GM12865 (cell line): ENCODE results near the gene TIAM2.

ENCODE experiments used
- DNase-seq: peaks from one replicate; pipeline ENCODE4 v3.0.0; 2010; ENCODE audit warnings: low read depth
- H3K4me3 ChIP-seq: 2 replicates; pipeline ENCODE4 v1.5.1; 2011; ENCODE audit warnings: mild to moderate bottlenecking, low read depth, low read length, control low read depth
- TF ChIP-seq, protein P1 (sequence below): IDR thresholded peaks from 2 replicates; pipeline ENCODE4 v1.5.1; 2011; ENCODE audit warnings: low read length, control low read depth, low read depth, inconsistent platforms; ENCODE audit not compliant: insufficient read depth; ENCODE audit errors: missing control alignments

The TIAM2 gene

DNA sequence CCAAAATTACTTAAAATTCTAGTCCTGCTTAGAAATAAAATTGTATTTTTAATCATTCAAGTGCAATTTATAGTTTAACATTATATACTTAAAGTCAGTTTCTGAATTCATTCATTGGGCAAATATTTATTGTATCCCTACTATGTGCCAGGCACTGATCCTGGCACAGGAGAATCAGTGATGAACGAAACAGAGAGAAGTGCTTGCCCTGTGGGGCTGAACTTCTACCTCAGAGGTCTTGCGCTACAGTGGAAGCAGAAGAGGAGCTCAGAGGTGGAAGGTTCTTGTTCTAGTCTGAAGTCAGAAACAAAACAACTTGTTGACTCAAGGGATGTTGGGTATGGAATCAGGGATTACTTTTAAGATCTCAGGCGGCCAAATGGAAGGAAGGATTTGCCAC is 274.6 kb downstream of the TIAM2 start:
- H3K4me3 ChIP-seq = no peak overlapping the region
- TF ChIP-seq, protein P1, sequence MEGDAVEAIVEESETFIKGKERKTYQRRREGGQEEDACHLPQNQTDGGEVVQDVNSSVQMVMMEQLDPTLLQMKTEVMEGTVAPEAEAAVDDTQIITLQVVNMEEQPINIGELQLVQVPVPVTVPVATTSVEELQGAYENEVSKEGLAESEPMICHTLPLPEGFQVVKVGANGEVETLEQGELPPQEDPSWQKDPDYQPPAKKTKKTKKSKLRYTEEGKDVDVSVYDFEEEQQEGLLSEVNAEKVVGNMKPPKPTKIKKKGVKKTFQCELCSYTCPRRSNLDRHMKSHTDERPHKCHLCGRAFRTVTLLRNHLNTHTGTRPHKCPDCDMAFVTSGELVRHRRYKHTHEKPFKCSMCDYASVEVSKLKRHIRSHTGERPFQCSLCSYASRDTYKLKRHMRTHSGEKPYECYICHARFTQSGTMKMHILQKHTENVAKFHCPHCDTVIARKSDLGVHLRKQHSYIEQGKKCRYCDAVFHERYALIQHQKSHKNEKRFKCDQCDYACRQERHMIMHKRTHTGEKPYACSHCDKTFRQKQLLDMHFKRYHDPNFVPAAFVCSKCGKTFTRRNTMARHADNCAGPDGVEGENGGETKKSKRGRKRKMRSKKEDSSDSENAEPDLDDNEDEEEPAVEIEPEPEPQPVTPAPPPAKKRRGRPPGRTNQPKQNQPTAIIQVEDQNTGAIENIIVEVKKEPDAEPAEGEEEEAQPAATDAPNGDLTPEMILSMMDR = no peak
- DNase-seq = no peak

DNA sequence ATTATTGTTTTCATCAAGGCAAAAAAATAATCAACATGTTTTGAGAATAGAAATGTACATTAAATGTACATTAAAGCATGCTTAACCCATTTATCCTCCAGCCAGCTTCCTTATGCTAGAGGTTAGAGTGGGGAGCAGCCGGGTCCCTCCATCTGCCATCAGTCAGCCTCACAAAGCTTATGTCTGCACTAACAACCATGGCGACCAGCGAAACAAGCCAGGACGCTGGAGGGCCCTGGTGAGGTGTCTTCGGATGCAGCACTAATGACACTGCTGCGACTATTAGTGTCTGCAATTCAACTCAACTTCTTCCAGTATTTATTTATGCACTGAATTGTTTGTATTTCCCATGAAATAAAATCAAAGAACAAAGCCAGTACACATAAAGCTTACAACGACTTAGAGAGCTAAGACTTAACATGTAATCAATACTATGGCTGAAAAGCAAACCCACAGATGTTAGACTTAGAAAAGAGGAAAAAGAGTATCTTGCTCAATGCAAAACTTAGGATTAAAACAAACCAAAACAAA is 275.5 kb downstream of the TIAM2 start:
- TF ChIP-seq, protein P1 = no peak
- DNase-seq = no peak
- no peak overlapping the region for H3K4me3 ChIP-seq

DNA sequence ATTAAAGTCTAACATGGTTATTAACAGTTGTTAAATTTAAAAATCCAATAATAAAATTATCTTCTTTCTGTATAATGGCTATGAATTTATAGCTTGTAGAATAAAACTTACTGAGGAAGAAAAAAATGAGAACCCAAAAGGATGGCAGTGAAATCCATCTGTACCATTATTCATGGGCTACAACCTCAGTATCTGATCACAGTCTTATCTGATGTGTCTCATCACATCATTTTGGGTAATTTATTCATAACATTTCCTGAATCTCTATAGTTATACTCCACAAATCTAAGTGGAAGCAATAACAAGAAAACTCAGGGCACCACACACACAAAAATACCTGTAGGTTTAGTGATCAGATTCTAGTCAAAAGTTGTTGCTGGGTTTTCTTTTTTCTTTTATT is 276.0 kb downstream of the TIAM2 start:
- TF ChIP-seq, protein P1 = no peak
- no peak overlapping the region for H3K4me3 ChIP-seq
- no peak for DNase-seq

DNA sequence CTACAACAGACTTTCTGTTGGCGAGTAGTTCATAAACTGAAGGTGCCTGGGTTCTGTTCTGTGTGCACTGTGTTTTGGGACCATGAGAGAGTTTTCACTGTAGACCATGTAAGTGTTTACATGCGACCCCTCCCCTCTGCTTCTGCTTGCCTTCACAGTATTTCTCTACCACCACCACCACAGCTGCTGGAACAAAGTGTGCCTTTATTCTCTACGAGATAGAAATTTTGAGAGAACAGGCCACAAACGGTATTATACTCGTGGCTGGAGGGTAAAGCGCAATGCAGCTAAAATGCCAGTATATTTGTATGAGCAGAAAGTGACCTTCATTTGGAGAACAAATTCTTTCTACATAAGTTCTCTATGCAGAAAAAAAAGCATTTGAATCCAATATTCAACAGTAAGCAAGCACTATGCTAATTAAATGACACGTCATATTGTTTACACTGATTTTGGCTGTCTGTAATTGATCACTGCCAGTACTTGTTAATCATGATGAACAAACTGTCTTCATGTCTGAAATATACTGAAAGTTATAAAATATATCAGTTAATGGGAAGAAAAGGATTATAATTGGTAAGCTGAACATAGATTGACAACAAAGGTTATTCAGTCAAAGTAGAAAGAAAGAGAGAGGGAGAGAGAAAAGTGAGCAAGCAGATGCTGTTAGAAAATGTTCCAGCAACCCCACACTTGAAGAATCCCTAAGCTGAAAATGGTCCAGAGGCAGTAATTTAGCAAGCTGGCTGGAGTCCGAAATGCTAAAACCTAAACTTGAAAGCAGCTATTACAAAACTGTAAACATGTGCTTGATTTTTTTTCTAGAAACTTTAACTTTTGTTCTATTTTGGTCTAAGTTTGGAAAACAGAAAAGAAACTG is 277.5 kb downstream of the TIAM2 start:
- no peak for DNase-seq
- no peak overlapping the region for H3K4me3 ChIP-seq
- TF ChIP-seq, protein P1 = no peak

DNA sequence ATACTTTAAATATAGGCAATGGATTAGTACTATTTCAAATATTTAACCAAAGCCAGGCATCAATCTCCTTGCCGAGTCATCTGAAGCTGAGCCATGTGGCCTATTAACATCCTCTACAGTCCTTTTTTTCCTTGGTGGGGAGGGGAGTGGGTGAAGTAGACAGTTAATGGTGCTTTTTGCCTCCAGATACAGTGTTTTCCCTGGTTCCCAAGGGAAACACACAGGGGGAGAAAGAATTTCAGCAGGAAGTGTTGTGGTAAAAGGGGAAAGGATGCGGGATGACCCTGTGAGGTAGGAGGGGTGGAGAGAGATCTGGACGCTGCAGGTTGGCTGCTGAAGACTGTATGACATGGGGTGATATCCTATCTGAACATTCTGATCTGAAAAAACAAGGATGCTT is 278.3 kb downstream of the TIAM2 start:
- DNase-seq = no peak
- H3K4me3 ChIP-seq = no peak overlapping the region
- TF ChIP-seq, protein P1 = no peak

DNA sequence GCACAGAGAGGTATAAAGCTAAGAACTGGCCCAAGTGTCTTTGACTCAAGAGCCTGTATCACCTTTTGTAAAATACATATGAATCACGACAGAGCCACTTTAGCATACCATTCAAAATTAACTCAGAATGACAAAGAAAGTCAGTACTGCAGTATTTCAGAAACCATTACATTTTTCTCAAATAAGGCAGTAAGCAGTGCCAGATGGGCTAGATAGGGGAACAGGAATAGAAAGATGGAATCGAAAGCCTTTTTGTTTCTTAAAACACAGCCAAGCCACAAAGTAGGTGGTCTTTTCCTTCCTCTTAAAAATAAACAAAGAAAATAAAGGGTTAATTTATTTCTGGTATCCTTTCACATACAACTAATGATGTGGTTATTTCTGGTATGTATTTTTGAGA is 279.0 kb downstream of the TIAM2 start:
- TF ChIP-seq, protein P1 = no peak
- H3K4me3 ChIP-seq = no peak overlapping the region
- no peak for DNase-seq
